ENCODE results near the gene RNF150.

Gene RNF150

GRCh38 chr4:140971077-140971792 lies 162.0 kb downstream of the RNF150 start:
- no peak for DNase-seq (ENCODE audit: low read depth)

- DNase-seq (ENCODE audit: low read depth): no peak
Measured at GRCh38 chr4:140969296-140969695, 164.0 kb downstream of the RNF150 start.

GRCh38 chr4:140968371-140968770 lies 164.9 kb downstream of the RNF150 start:
- DNase-seq (ENCODE audit: low read depth): no peak

- DNase-seq (ENCODE audit: low read depth): no peak
Measured at GRCh38 chr4:140963883-140964282, 169.4 kb downstream of the RNF150 start.

GRCh38 chr4:140955641-140956040 lies 177.6 kb downstream of the RNF150 start:
- DNase-seq (ENCODE audit: low read depth): no peak

GRCh38 chr4:140952717-140953116 lies 180.6 kb downstream of the RNF150 start:
- no peak for DNase-seq (ENCODE audit: low read depth)

- no peak for DNase-seq (ENCODE audit: low read depth)
Measured at GRCh38 chr4:140947506-140947905, 185.8 kb downstream of the RNF150 start.

GRCh38 chr4:140945106-140945505 lies 188.2 kb downstream of the RNF150 start:
- no peak for DNase-seq (ENCODE audit: low read depth)

GRCh38 chr4:140944572-140944971 lies 188.7 kb downstream of the RNF150 start:
- no peak for DNase-seq (ENCODE audit: low read depth)

- no peak for DNase-seq (ENCODE audit: low read depth)
Measured at GRCh38 chr4:140944199-140944515, 189.1 kb downstream of the RNF150 start.

- no peak for DNase-seq (ENCODE audit: low read depth)
Measured at GRCh38 chr4:140943486-140944198, 189.6 kb downstream of the RNF150 start.

- no peak for DNase-seq (ENCODE audit: low read depth)
Measured at GRCh38 chr4:140940589-140940988, 192.7 kb downstream of the RNF150 start.

GRCh38 chr4:140937866-140938265 lies 195.4 kb downstream of the RNF150 start:
- DNase-seq (ENCODE audit: low read depth): no peak

GRCh38 chr4:140935254-140935653 lies 198.0 kb downstream of the RNF150 start:
- no peak for DNase-seq (ENCODE audit: low read depth)

- DNase-seq (ENCODE audit: low read depth): no peak
Measured at GRCh38 chr4:140932501-140933045, 200.7 kb downstream of the RNF150 start.

- no peak for DNase-seq (ENCODE audit: low read depth)
Measured at GRCh38 chr4:140931911-140932310, 201.4 kb downstream of the RNF150 start.

- no peak for DNase-seq (ENCODE audit: low read depth)
Measured at GRCh38 chr4:140930557-140930956, 202.7 kb downstream of the RNF150 start.

GRCh38 chr4:140930011-140930410 lies 203.3 kb downstream of the RNF150 start:
- no peak for DNase-seq (ENCODE audit: low read depth)

- no peak for DNase-seq (ENCODE audit: low read depth)
Measured at GRCh38 chr4:140928880-140929279, 204.4 kb downstream of the RNF150 start.

GRCh38 chr4:140926672-140927071 lies 206.6 kb downstream of the RNF150 start:
- DNase-seq (ENCODE audit: low read depth): no peak

- DNase-seq (ENCODE audit: low read depth): no peak
Measured at GRCh38 chr4:140925417-140925816, 207.9 kb downstream of the RNF150 start.

- no peak for DNase-seq (ENCODE audit: low read depth)
Measured at GRCh38 chr4:140924761-140925392, 208.4 kb downstream of the RNF150 start.
